ENCODE results near the gene CAMTA1.

- TF ChIP-seq, protein P1, sequence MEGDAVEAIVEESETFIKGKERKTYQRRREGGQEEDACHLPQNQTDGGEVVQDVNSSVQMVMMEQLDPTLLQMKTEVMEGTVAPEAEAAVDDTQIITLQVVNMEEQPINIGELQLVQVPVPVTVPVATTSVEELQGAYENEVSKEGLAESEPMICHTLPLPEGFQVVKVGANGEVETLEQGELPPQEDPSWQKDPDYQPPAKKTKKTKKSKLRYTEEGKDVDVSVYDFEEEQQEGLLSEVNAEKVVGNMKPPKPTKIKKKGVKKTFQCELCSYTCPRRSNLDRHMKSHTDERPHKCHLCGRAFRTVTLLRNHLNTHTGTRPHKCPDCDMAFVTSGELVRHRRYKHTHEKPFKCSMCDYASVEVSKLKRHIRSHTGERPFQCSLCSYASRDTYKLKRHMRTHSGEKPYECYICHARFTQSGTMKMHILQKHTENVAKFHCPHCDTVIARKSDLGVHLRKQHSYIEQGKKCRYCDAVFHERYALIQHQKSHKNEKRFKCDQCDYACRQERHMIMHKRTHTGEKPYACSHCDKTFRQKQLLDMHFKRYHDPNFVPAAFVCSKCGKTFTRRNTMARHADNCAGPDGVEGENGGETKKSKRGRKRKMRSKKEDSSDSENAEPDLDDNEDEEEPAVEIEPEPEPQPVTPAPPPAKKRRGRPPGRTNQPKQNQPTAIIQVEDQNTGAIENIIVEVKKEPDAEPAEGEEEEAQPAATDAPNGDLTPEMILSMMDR (IDR thresholded peaks at IDR 0.05; ENCODE audit: insufficient read depth, low read length, poor library complexity, severe bottlenecking): no peak
- TF ChIP-seq EZH2phosphoT487 (conservative IDR thresholded peaks at IDR 0.05; ENCODE audit: low read length): no peak
These were observed 801.0 kb downstream of the CAMTA1 start for GRCh38 chr1:7586031-7586941.

Measured in SU-DHL-6 (cell line).